Measurements from ENCODE around the gene POLR3K. TPM values are rescaled to one million over a fixed set of nuclear protein-coding genes. Genes with fewer than 3 reads are reported as not detected.

Gene POLR3K
- total and polyA plus RNA-seq, 10 donors, result 5.2 to 24.1 (median 13.7) TPM

- Histone ChIP-seq H3K27me3 (replicated peaks in 1 of 7) (peaks cover 0 to 12% (median 0%) of the 10 kb centered on the region in 7 donors), H3K36me3 (peaks cover 0 to 31% (median 0%) of the 10 kb centered on the region in 6 donors), H3K4me3 (no peak overlapping the region), H3K27ac (no peak overlapping the region), H3K9me3 (no peaks in the 10 kb centered on the region), H3K4me1 (peaks cover 0 to 55% (median 22%) of the 10 kb centered on the region in 6 donors)
- peak; percentile 53 for DNase-seq
- intact Hi-C loops (cut with DNase I; ENCODE audit: low total_unique reads), result no loop called here
- no peak for TF ChIP-seq CTCF (IDR thresholded peaks at IDR 0.05 in 8 of 11, conservative IDR thresholded peaks at IDR 0.05 in 3 of 11)
- TF ChIP-seq POLR2A (IDR thresholded peaks at IDR 0.05), result no peak
- no peak for TF ChIP-seq POLR2AphosphoS5 (IDR thresholded peaks at IDR 0.05)
- WGBS, 5 donors, result 78 to 86% (median 85%) methylated on average over 9 to 13 of the region's 13 CpGs
These were observed 13.1 kb upstream of the POLR3K start for GRCh38 chr16:66309-67182.

GRCh38 chr16:65745-66144, 12.3 kb upstream of the POLR3K start:
- Histone ChIP-seq H3K27ac (no peak overlapping the region), H3K4me3 (no peak overlapping the region), H3K4me1 (peaks cover 0 to 47% (median 18%) of the 10 kb centered on the region in 6 donors), H3K9me3 (no peaks in the 10 kb centered on the region), H3K27me3 (replicated peaks in 1 of 7) (peaks cover 0 to 4% (median 0%) of the 10 kb centered on the region in 7 donors), H3K36me3 (peaks cover 0 to 39% (median 2%) of the 10 kb centered on the region in 6 donors)
- DNase-seq, result peak; percentile 95
- intact Hi-C loops (cut with DNase I; ENCODE audit: low total_unique reads), result loop anchor here (2.0 kb wide), 1 partner anchor 31 kb away; no protein-coding TSS in a partner anchor
- TF ChIP-seq POLR2AphosphoS5 (IDR thresholded peaks at IDR 0.05) (peak; percentile 71 to 81 (median 71)), CTCF (IDR thresholded peaks at IDR 0.05 in 8 of 11, conservative IDR thresholded peaks at IDR 0.05 in 3 of 11) (peak; percentile 82 to 97 (median 93)), POLR2A (IDR thresholded peaks at IDR 0.05) (no peak)
- WGBS, 5 donors, result 6 to 56% (median 19%) methylated on average over 4 to 17 of the region's 17 CpGs

GRCh38 chr16:64914-65255, 11.5 kb upstream of the POLR3K start:
- 75 to 97% (median 81%) methylated on average over 6 to 9 of the region's 9 CpGs for WGBS, 5 donors
- DNase-seq, result peak; percentile 67
- TF ChIP-seq POLR2AphosphoS5 (IDR thresholded peaks at IDR 0.05), result no peak
- TF ChIP-seq CTCF (IDR thresholded peaks at IDR 0.05 in 8 of 11, conservative IDR thresholded peaks at IDR 0.05 in 3 of 11), result no peak
- TF ChIP-seq POLR2A (IDR thresholded peaks at IDR 0.05), result no peak
- H3K4me3 ChIP-seq, result no peak overlapping the region
- intact Hi-C loops (cut with DNase I; ENCODE audit: low total_unique reads), result loop anchor here (2.0 kb wide), 1 partner anchor 32 kb away; no protein-coding TSS in a partner anchor
- peaks cover 0 to 44% (median 16%) of the 10 kb centered on the region in 6 donors for H3K4me1 ChIP-seq
- no peak overlapping the region for H3K27ac ChIP-seq
- peaks cover 0 to 44% (median 3%) of the 10 kb centered on the region in 6 donors for H3K36me3 ChIP-seq
- no peaks in the 10 kb centered on the region for H3K27me3 ChIP-seq (replicated peaks in 1 of 7)
- H3K9me3 ChIP-seq, result no peaks in the 10 kb centered on the region
